ENCODE data around the gene SPAG17.
A peak's percentile ranks its signal among the peaks of the same experiment; 100 is the strongest.

The SPAG17 gene

GRCh38 chr1:118151312-118151937 is 33.6 kb downstream of the SPAG17 start:
- Mint-ChIP-seq H3K27ac (no peak overlapping the region), H3K4me1 (ENCODE audit: low read depth) (no peaks in the 10 kb centered on the region)

GRCh38 chr1:118149799-118150198 is 35.2 kb downstream of the SPAG17 start:
- H3K9me3 Mint-ChIP-seq = no peaks in the 10 kb centered on the region

More at GRCh38 chr1:118151312-118151937, 33.6 kb downstream of the SPAG17 start:
- Mint-ChIP-seq H3K36me3 (ENCODE audit: low read depth) (no peaks in the 10 kb centered on the region), H3K27me3 (ENCODE audit: low read depth) (no peaks in the 10 kb centered on the region), H3K9me3 (no peaks in the 10 kb centered on the region), H3K4me3 (no peak overlapping the region)
- no peak for DNase-seq (ENCODE audit: low spot score)

GRCh38 chr1:118148034-118148433 is 37.0 kb downstream of the SPAG17 start:
- Mint-ChIP-seq H3K4me3 (no peak overlapping the region), H3K27ac (no peak overlapping the region)
- no peak for DNase-seq (ENCODE audit: low spot score)

More at GRCh38 chr1:118149799-118150198, 35.2 kb downstream of the SPAG17 start:
- no peak overlapping the region for H3K4me3 Mint-ChIP-seq
- H3K36me3 Mint-ChIP-seq (ENCODE audit: low read depth) = no peaks in the 10 kb centered on the region
- no peak for DNase-seq (ENCODE audit: low spot score)
- H3K4me1 Mint-ChIP-seq (ENCODE audit: low read depth) = no peaks in the 10 kb centered on the region
- H3K27me3 Mint-ChIP-seq (ENCODE audit: low read depth) = no peaks in the 10 kb centered on the region
- no peak overlapping the region for H3K27ac Mint-ChIP-seq

GRCh38 chr1:118147522-118147921 is 37.5 kb downstream of the SPAG17 start:
- H3K36me3 Mint-ChIP-seq (ENCODE audit: low read depth) = no peaks in the 10 kb centered on the region
- no peaks in the 10 kb centered on the region for H3K27me3 Mint-ChIP-seq (ENCODE audit: low read depth)
- no peak overlapping the region for H3K27ac Mint-ChIP-seq
- H3K9me3 Mint-ChIP-seq = no peaks in the 10 kb centered on the region
- H3K4me1 Mint-ChIP-seq (ENCODE audit: low read depth) = no peaks in the 10 kb centered on the region
- no peak for DNase-seq (ENCODE audit: low spot score)
- no peak overlapping the region for H3K4me3 Mint-ChIP-seq

More at GRCh38 chr1:118148034-118148433, 37.0 kb downstream of the SPAG17 start:
- H3K4me1 Mint-ChIP-seq (ENCODE audit: low read depth) = no peaks in the 10 kb centered on the region
- no peaks in the 10 kb centered on the region for H3K36me3 Mint-ChIP-seq (ENCODE audit: low read depth)
- H3K27me3 Mint-ChIP-seq (ENCODE audit: low read depth) = no peaks in the 10 kb centered on the region
- H3K9me3 Mint-ChIP-seq = no peaks in the 10 kb centered on the region

DNA sequence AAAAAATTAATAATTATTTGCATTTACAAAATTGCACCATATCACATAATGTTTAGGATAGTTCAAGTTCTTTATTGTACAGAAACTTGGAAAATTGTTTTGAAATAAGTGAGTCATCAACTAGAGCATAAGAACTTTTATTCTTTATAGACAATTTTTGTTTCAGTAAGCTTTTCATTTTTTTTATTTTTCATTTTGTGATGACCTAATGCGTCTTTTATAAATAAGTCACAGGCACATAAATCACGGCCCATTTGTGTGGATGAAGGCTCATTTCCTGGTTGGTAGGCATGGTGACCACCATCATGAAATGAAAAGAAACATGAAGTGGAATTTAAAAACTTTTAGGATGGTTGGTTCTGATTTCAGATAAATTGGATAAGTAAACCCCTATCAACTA is 39.3 kb downstream of the SPAG17 start:
- H3K36me3 Mint-ChIP-seq (ENCODE audit: low read depth) = no peaks in the 10 kb centered on the region
- no peak overlapping the region for H3K27ac Mint-ChIP-seq
- H3K4me3 Mint-ChIP-seq = no peak overlapping the region
- no peaks in the 10 kb centered on the region for H3K4me1 Mint-ChIP-seq (ENCODE audit: low read depth)
- no peak for DNase-seq (ENCODE audit: low spot score)
- H3K9me3 Mint-ChIP-seq = no peaks in the 10 kb centered on the region
- H3K27me3 Mint-ChIP-seq (ENCODE audit: low read depth) = peaks cover 3% of the 10 kb centered on the region

GRCh38 chr1:118144684-118145083 is 40.3 kb downstream of the SPAG17 start:
- no peak overlapping the region for H3K4me3 Mint-ChIP-seq
- H3K9me3 Mint-ChIP-seq = no peaks in the 10 kb centered on the region
- peaks cover 3% of the 10 kb centered on the region for H3K27me3 Mint-ChIP-seq (ENCODE audit: low read depth)
- no peaks in the 10 kb centered on the region for H3K36me3 Mint-ChIP-seq (ENCODE audit: low read depth)
- no peaks in the 10 kb centered on the region for H3K4me1 Mint-ChIP-seq (ENCODE audit: low read depth)
- no peak overlapping the region for H3K27ac Mint-ChIP-seq
- no peak for DNase-seq (ENCODE audit: low spot score)

- Mint-ChIP-seq H3K36me3 (ENCODE audit: low read depth) (no peaks in the 10 kb centered on the region), H3K27ac (no peak overlapping the region), H3K4me3 (no peak overlapping the region), H3K27me3 (ENCODE audit: low read depth) (peaks cover 3% of the 10 kb centered on the region), H3K9me3 (no peaks in the 10 kb centered on the region), H3K4me1 (ENCODE audit: low read depth) (no peaks in the 10 kb centered on the region)
- no peak for DNase-seq (ENCODE audit: low spot score)
Observed at GRCh38 chr1:118143831-118144230, 41.2 kb downstream of the SPAG17 start.

GRCh38 chr1:118143121-118143520 is 41.9 kb downstream of the SPAG17 start:
- peaks cover 4% of the 10 kb centered on the region for H3K27me3 Mint-ChIP-seq (ENCODE audit: low read depth)
- DNase-seq (ENCODE audit: low spot score) = no peak
- H3K4me1 Mint-ChIP-seq (ENCODE audit: low read depth) = no peaks in the 10 kb centered on the region
- H3K36me3 Mint-ChIP-seq (ENCODE audit: low read depth) = no peaks in the 10 kb centered on the region
- H3K9me3 Mint-ChIP-seq = no peaks in the 10 kb centered on the region
- H3K4me3 Mint-ChIP-seq = no peak overlapping the region
- no peak overlapping the region for H3K27ac Mint-ChIP-seq

DNA sequence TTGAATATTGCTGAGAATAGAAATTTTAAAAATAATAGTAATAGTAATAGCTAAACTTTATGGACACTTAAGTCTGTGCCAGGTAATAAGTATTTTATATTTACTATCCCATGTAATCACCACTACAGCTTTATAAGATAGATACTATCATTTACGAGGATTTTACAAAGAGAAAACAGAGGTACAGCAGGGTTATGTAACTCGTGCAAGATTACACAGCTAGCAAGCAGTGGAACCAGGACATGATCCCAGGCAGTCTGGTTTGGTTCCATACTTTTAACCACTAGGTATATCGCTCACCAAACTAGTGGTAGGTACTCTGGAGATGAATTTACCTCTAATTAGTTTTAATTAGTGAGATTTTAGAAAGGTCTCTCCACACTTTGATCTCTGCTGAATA is 42.5 kb downstream of the SPAG17 start:
- Mint-ChIP-seq H3K27ac (no peak overlapping the region), H3K27me3 (ENCODE audit: low read depth) (peaks cover 7% of the 10 kb centered on the region), H3K36me3 (ENCODE audit: low read depth) (no peaks in the 10 kb centered on the region), H3K9me3 (no peaks in the 10 kb centered on the region), H3K4me1 (ENCODE audit: low read depth) (no peaks in the 10 kb centered on the region), H3K4me3 (no peak overlapping the region)
- DNase-seq (ENCODE audit: low spot score) = no peak

DNA sequence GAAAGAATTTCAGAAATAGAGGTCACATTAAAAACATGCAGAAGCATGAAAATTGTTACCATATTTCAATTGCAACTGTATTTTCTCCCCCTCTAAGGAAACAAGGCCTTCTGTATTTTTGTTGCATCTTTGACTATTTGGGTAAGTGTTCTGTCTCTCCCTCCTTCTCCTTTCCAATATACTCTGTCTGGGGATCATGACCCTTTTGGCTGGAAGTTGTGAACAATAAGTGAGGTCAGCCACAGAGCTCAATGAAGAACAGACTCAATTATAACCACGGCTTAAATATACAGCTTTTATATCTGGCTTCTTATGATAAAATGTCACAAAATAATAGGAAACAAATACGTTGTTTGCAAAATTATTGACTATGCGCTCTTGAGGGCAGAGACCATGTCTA is 47.1 kb downstream of the SPAG17 start:
- peaks cover 13% of the 10 kb centered on the region for H3K27me3 Mint-ChIP-seq (ENCODE audit: low read depth)

DNA sequence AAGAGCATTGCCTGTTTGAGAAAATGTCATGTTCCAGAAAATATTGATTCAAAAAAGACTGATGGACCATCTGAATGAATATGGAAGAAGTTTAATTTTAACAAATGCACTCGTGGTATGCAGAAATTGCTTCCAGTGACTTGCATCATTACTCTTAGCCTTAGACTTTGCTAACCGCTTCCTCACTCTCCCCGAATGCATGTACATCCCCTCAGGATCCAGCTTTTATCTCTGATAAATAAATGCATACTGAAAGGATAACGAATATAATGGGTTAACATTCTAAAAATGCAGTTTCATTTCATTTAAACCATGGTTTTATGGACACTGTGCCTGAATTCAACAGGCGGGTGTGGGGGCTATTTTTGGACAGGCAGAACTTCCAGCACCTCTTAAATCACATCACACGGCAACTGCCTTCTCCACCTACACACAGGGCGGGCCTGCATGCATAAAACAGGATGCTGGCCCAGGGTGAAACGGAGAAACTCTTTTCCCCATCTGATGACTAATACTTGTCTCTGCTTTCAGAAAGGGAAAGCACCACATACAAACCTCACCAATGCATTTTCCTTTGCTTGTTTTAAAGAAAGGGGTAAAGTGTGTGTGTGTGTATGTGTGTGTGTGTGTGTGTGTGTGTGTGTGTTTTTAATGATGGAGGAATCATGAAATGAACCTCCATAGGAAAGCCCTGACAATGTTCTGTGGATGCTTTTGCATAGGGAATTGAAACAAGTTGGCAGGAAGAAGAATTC is 48.7 kb downstream of the SPAG17 start:
- Mint-ChIP-seq H3K9me3 (no peaks in the 10 kb centered on the region), H3K36me3 (ENCODE audit: low read depth) (no peaks in the 10 kb centered on the region), H3K27me3 (ENCODE audit: low read depth) (peaks cover 10% of the 10 kb centered on the region), H3K27ac (no peak overlapping the region), H3K4me3 (no peak overlapping the region), H3K4me1 (ENCODE audit: low read depth) (peaks cover 3% of the 10 kb centered on the region)
- DNase-seq (ENCODE audit: low spot score) = peak; percentile 58

More for the DNA sequence above, 47.1 kb downstream of the SPAG17 start:
- Mint-ChIP-seq H3K4me3 (no peak overlapping the region), H3K27ac (no peak overlapping the region), H3K4me1 (ENCODE audit: low read depth) (peaks cover 3% of the 10 kb centered on the region), H3K9me3 (no peaks in the 10 kb centered on the region), H3K36me3 (ENCODE audit: low read depth) (no peaks in the 10 kb centered on the region)
- DNase-seq (ENCODE audit: low spot score) = no peak

GRCh38 chr1:118132000-118132399 is 53.0 kb downstream of the SPAG17 start:
- H3K27ac Mint-ChIP-seq = no peak overlapping the region
- no peaks in the 10 kb centered on the region for H3K9me3 Mint-ChIP-seq
- no peaks in the 10 kb centered on the region for H3K36me3 Mint-ChIP-seq (ENCODE audit: low read depth)
- peaks cover 3% of the 10 kb centered on the region for H3K4me1 Mint-ChIP-seq (ENCODE audit: low read depth)
- H3K4me3 Mint-ChIP-seq = no peak overlapping the region
- DNase-seq (ENCODE audit: low spot score) = no peak
- peaks cover 9% of the 10 kb centered on the region for H3K27me3 Mint-ChIP-seq (ENCODE audit: low read depth)

GRCh38 chr1:118128761-118129160 is 56.3 kb downstream of the SPAG17 start:
- Mint-ChIP-seq H3K27ac (no peak overlapping the region), H3K36me3 (ENCODE audit: low read depth) (no peaks in the 10 kb centered on the region), H3K4me1 (ENCODE audit: low read depth) (no peaks in the 10 kb centered on the region), H3K9me3 (no peaks in the 10 kb centered on the region), H3K27me3 (ENCODE audit: low read depth) (peaks cover 5% of the 10 kb centered on the region), H3K4me3 (no peak overlapping the region)
- no peak for DNase-seq (ENCODE audit: low spot score)

DNA sequence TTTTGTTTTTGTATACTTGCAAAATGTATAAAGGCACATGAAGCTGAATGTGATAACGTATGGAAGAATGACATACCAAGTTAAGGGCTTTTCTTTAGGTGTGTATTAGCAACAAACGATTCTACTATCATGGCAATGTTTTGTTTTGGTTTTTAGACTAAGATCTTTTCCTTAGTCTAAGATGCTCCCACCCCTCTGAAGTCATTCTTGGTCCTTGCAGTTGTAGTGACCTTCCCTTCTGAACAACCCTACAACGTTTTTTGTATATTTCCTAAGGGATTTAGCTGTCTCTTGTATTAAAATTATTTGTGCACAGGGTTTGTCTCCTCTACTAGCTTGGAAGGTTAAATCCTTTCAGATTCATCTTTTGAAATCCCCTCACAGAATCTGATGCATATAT is 61.0 kb downstream of the SPAG17 start:
- H3K9me3 Mint-ChIP-seq = no peaks in the 10 kb centered on the region
- no peak for DNase-seq (ENCODE audit: low spot score)
- no peak overlapping the region for H3K4me3 Mint-ChIP-seq

More for the DNA sequence above, 61.0 kb downstream of the SPAG17 start:
- no peaks in the 10 kb centered on the region for H3K27me3 Mint-ChIP-seq (ENCODE audit: low read depth)
- H3K4me1 Mint-ChIP-seq (ENCODE audit: low read depth) = no peaks in the 10 kb centered on the region
- no peak overlapping the region for H3K27ac Mint-ChIP-seq
- H3K36me3 Mint-ChIP-seq (ENCODE audit: low read depth) = no peaks in the 10 kb centered on the region

Measured in T-helper 2 cell treated with Interferon-gamma antibody and Interleukin-4, amounts not matched to agents 5 μg/mL and 100 μg/mL, for 36 hours (primary cell).